ENCODE measurements around the gene CCDC178.
"Not testable (repeated sequence)": the region's sequence is repeated elsewhere in the genome, so short reads cannot be mapped to it uniquely, and the experiment has no call there.

The CCDC178 gene

DNA sequence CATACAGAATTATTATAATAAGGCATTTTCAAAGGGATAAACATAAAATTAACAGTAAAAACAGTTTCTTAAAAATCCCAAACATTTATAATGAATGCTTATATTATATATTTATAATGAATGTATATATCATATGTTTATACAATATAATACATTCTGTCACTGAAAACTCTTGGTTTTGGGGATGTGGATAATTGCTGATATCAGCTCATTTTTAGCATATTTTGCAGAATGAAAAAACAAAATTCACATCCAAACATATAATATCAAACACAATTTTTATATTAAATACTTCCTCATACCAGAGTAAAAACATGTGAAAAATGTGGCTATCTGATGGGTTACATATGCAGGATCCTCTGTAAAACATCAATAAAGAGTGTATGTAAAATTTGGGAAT lies 465.0 kb downstream of the CCDC178 start:
- DNase-seq = no peak

DNA sequence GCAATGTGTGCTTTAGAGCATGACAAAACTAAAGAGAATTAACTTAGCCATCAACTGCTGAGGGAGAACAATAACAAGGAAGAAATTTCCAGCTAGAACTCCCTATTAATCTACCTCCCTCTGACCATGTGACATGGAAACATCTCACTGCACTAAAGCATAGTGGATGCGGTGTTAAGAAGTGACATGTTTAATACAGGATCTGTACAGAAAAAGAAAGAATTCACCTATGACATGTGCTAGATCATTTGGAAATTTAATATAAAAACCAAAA lies 465.4 kb downstream of the CCDC178 start:
- no peak for DNase-seq

GRCh38 chr18:32974421-32975162 lies 465.9 kb downstream of the CCDC178 start:
- DNase-seq = no peak

GRCh38 chr18:32968248-32968647 lies 472.3 kb downstream of the CCDC178 start:
- no peak for DNase-seq

DNA sequence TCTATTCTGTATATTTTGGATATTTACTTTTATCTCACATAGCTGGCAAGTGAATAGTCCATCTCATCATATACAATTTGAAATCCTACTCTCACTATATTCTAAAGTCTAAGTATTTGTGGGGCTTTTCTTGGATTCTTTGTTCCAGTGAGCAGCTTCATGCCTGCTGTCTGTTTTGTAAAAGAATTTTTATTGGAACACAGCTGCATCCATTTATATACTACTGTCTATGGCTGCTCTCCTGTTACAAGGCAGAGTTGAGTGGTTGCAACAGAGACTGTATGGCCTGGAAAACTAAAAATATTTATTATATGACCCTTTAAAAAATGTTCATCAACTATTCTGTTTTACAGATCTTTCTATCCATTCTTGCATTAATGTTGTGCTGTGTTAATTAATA lies 474.4 kb downstream of the CCDC178 start:
- no peak for DNase-seq

DNA sequence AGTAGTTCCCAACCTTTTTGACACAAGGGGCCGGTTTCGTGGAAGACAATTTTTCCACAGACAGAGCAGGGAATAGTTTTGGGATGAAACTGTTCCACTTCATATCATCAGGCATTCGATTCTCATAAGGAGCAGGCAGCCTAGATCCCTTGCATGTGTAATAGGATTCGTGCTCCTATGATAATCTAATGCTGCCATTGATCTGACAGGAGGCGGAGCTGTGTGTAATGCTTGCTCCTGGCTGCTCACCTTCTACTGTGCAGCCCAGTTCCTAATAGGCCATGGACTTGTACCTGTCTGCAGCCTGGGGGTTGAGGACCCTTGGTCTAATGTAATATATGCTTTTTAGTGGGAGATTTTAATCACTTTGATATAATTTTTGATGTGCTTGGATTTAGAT lies 479.0 kb downstream of the CCDC178 start:
- DNase-seq = no peak

DNA sequence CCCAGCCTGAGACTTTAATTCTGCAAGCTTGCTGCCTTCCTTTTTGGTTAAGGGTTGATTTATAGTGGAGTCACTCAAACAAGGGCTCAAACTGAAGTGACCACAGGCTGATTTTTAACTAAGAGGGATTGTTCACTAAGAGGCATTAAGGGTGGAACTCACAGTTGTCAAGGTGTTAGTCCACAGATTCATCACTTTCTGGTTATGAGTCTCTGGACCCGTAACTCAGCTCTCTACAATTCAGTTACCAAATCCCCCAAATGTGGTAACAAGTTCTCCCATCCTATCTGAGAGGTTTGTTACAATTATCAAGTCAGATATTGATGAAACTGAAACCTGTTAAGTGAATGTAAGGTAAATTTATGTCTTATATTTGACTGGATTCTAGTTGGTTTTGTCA lies 481.8 kb downstream of the CCDC178 start:
- DNase-seq = no peak

DNA sequence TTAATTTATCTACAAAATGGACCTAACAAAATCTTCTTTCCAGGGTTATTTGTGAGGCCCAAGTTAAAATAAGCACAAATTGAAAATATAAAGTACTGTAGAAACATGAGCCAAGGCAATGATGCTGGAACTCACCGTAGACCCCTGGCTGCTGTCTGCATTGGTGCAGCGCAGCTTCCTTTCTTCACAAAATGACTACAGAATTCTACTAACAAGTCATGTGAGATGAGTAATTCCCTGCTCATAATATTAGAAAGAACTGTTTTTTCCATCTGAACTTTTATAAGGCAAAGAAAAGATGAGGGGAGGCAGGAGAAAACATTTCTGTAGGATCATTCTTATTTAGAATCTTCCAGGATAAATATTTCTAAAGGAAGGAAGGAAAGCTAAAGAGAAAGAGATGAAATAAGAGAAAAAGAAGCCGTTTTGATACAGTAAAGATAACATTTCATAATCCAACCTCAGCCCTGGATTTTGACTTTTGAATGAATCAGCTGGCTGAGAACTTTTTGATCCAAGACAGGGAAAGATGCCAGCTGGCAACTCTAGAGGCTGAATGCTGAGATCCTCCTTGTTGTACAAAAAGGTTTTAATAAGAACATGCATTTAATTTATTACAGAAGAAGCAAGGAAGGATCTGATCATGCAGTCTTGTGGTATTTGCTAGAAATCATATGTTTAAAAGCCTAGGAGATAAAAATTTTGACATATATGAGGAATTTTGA lies 483.8 kb downstream of the CCDC178 start:
- DNase-seq = no peak

GRCh38 chr18:32952318-32952717 lies 488.2 kb downstream of the CCDC178 start:
- DNase-seq = not testable (repeated sequence)

DNA sequence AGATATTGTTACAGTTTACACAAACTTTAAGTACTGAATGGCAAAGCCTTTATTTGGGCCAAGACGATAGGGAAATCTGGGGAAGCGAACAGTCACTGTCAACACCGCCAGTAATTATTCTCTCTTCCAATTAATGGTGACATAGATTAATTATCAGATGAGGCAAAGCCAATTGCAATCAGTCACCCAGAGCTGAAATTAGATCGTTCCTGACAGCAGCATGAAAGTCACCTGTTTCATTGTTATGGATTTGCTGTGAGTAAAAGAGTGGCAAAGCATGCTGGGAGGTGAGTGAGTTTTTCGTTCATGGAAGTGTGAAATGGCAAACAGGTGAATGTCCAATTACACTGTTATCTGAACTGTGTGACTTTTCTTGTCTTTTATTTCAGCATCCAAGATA lies 502.9 kb downstream of the CCDC178 start:
- DNase-seq = no peak

DNA sequence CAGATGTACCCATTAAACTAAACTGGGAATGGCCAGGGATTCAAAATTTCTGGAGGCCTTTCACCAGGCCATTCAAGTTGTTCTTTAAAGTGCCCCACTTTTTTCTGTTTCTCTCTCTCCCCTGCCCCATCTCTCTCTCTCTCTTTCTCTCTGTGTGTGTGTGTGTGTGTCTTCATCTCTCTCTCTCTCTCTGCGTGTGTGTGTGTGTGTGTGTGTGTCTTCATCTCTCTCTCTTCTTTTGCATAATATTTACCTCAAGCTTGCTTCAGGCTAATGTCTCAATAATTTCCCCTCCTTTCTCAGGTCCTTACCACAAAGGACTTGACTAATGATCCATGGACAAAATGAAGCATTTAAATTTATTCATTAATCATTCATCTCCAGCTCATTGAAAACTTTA lies 503.5 kb downstream of the CCDC178 start:
- no peak for DNase-seq

GRCh38 chr18:32934201-32934600 lies 506.3 kb downstream of the CCDC178 start:
- DNase-seq = no peak

DNA sequence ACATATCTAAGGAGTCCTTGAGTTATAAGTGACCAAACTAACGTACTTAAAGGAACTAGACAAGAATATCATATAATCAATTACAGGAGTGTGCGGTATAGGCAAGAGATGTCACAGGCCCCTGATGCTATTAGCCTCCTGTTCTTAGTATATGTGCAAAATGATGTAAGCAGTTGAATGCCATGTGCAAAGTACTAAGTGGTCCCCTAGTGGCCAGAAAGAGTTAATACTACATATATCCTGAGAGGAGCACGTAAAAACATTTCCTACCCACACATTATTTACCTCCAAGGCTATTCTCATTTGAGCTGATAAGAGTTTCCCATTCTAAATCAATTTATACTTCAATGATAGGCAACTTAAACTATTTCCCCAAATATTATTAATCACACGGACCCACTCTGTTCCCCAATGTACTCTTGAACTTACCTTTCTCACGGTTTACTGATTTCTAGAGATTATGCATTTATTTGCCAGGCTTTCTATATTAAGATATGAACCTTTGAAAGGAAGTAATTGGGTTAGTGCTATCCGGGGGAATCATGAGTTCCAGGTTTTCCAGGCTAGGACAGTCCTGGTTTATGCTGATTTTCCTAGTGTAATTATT lies 509.7 kb downstream of the CCDC178 start:
- peak; percentile 48 for DNase-seq

DNA sequence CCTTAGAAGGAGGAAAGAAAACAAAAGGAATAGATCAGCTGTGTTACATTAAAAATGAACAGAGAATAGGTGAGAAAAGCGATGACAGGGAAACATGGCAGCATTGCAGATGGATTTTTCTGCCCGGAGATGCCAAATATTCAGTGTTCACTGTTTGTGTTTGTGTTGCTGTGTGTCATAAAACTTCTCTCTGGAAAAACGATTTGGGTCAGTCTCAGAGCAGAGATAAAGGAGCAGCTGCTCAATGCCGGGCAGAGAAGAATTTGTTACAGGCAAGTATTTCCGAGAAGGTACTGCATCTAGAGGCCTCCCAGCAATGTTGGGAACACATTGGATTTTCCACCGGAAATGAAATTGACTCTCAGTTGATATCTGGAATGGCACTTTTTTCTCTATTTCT lies 511.3 kb downstream of the CCDC178 start:
- DNase-seq = no peak

- DNase-seq = no peak
These were observed 517.5 kb downstream of the CCDC178 start for GRCh38 chr18:32922951-32923430.

- peak; percentile 19 for DNase-seq
These were observed 519.4 kb downstream of the CCDC178 start for GRCh38 chr18:32920796-32921787.

DNA sequence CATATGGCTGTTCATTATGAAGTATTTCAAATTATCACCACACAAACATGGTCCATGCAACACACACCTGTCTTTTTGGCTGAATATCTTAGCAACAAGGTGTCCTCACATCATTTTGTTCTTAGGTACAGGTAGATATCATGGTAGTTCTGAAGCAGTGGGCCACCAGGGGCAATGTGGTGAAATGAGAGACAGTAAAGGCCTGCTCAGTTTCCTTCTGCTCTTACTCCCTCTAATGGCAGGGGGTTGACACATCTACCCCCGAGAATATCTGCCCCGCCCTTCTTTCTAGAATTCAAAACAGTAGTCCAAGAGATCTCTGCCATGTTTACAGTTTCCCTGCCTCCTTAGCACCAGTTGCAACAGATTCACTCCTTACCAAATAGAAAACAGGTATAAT lies 520.7 kb downstream of the CCDC178 start:
- peak; percentile 20 for DNase-seq

GRCh38 chr18:32918692-32919250 lies 521.8 kb downstream of the CCDC178 start:
- no peak for DNase-seq

DNA sequence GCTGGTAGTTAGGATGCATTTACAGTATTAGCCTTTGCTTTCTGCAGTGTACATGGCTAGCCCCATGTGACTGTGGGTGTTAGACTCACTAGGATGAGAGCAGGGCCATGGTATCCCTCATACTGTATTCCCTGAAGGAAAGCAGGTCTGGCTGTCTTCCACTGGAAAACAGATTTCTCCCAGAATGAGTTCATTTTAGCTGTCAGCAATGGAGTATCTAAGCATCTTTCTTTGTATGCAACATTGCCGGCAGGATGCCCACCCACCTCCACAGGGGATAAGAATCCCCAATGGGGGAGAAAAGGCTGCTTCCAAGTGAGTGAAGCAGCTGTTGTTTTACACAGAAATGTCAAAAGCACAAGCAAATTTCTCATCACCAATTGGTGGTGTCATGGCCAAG lies 525.0 kb downstream of the CCDC178 start:
- no peak for DNase-seq

- no peak for DNase-seq
These were observed 528.7 kb downstream of the CCDC178 start for GRCh38 chr18:32911660-32912284.

GRCh38 chr18:32910694-32911296 lies 529.7 kb downstream of the CCDC178 start:
- DNase-seq = no peak
